MCF 10A (cell line): ENCODE data around the gene TSC22D3. TPM values are rescaled to one million over a fixed set of nuclear protein-coding genes. Genes with fewer than 3 reads are reported as not detected.
A peak's percentile ranks its signal among the peaks of the same experiment; 100 is the strongest.

ENCODE experiments used
- BruUV-seq: library from RNA; stranded (reverse); fragments of 400-500 nt; replicated peaks from 2 replicates; lab custom pipeline; 2021; lab: Mats Ljungman, UMichigan
- CTCF ChIA-PET: fragments of 300-600 bp; sonication (Branson Sonifier 250); formaldehyde crosslinking; extraction: SDS; loops from one replicate; lab custom pipeline; 2021; ENCODE audit warnings: antibody characterized with exemption, inconsistent platforms; lab: Yijun Ruan, JAX
- POLR2A ChIA-PET: fragments of 300-600, 350-650 bp; sonication (Branson Sonifier 250); formaldehyde crosslinking; extraction: SDS; loops from one replicate; lab custom pipeline; 2020; ENCODE audit warnings: antibody characterized with exemption, inconsistent platforms; lab: Yijun Ruan, JAX
- DNase-seq: peaks from one replicate; pipeline ENCODE4 v3.0.0-alpha.2; 2018; ENCODE audit not compliant: unreplicated experiment
- H3K27ac Mint-ChIP-seq: one replicate; pipeline ENCODE4 v1.8.0; 2022; ENCODE audit warnings: mild to moderate bottlenecking, low read depth, mixed read lengths; ENCODE audit not compliant: unreplicated experiment
- H3K27me3 Mint-ChIP-seq: one replicate; pipeline ENCODE4 v1.8.0; 2022; ENCODE audit warnings: mixed read lengths; ENCODE audit not compliant: insufficient read depth, unreplicated experiment
- H3K36me3 Mint-ChIP-seq: one replicate; pipeline ENCODE4 v1.8.0; 2022; ENCODE audit warnings: mild to moderate bottlenecking, moderate library complexity, mixed read lengths; ENCODE audit not compliant: insufficient read depth, unreplicated experiment
- H3K4me1 Mint-ChIP-seq: one replicate; pipeline ENCODE4 v1.8.0; 2022; ENCODE audit warnings: mixed read lengths; ENCODE audit not compliant: insufficient read depth, unreplicated experiment
- H3K4me3 Mint-ChIP-seq: one replicate; pipeline ENCODE4 v1.8.0; 2022; ENCODE audit warnings: mild to moderate bottlenecking, moderate library complexity, mixed read lengths; ENCODE audit not compliant: unreplicated experiment
- H3K9me3 Mint-ChIP-seq: one replicate; pipeline ENCODE4 v1.8.0; 2022; ENCODE audit warnings: mixed read lengths; ENCODE audit not compliant: unreplicated experiment
- intact Hi-C: fragments of 100-400 bp; cut with micrococcal nuclease; formaldehyde crosslinking; loops from 2 replicates; pipeline ENCODE4 v1.14.1; 2022
- total RNA-seq: library from RNA; stranded (reverse); gene quantifications from 2 replicates; pipeline ENCODE4 v1.2.3, GENCODE V29; 2022
- TF ChIP-seq, protein P1 (sequence below): fragments of 200-600 bp; IDR thresholded peaks from one replicate; pipeline ENCODE4 v1.8.0; 2022; ENCODE audit warnings: antibody characterized with exemption, mild to moderate bottlenecking; ENCODE audit not compliant: unreplicated experiment

The TSC22D3 gene
- total RNA-seq, 1 experiment from 2014 or later = 124 TPM

- peaks cover 55% of the 10 kb centered on the region for H3K27me3 Mint-ChIP-seq
- peak; percentile 39 for DNase-seq
- no TSS peak for BruUV-seq
- ChIA-PET POLR2A (interaction anchor here (0.5 to 1.3 kb wide), 6 partner anchors 14 to 52 kb away, joined by 3 to 4 read pairs (median 3); partner anchors contain the start of gene TSC22D3), CTCF (interaction anchor here (0.8 kb wide), 1 partner anchor 22 kb away, joined by 3 read pairs; no protein-coding TSS in a partner anchor)
- peaks cover 5% of the 10 kb centered on the region for H3K4me1 Mint-ChIP-seq
- no peaks in the 10 kb centered on the region for H3K36me3 Mint-ChIP-seq
- no peaks in the 10 kb centered on the region for H3K9me3 Mint-ChIP-seq
- TF ChIP-seq, protein P1, sequence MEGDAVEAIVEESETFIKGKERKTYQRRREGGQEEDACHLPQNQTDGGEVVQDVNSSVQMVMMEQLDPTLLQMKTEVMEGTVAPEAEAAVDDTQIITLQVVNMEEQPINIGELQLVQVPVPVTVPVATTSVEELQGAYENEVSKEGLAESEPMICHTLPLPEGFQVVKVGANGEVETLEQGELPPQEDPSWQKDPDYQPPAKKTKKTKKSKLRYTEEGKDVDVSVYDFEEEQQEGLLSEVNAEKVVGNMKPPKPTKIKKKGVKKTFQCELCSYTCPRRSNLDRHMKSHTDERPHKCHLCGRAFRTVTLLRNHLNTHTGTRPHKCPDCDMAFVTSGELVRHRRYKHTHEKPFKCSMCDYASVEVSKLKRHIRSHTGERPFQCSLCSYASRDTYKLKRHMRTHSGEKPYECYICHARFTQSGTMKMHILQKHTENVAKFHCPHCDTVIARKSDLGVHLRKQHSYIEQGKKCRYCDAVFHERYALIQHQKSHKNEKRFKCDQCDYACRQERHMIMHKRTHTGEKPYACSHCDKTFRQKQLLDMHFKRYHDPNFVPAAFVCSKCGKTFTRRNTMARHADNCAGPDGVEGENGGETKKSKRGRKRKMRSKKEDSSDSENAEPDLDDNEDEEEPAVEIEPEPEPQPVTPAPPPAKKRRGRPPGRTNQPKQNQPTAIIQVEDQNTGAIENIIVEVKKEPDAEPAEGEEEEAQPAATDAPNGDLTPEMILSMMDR = no peak
- H3K27ac Mint-ChIP-seq = no peak overlapping the region
- H3K4me3 Mint-ChIP-seq = no peak overlapping the region
- intact Hi-C loops = no loop called here
These were observed 49.6 kb downstream of the TSC22D3 start for GRCh38 chrX:107725761-107726555.

DNA sequence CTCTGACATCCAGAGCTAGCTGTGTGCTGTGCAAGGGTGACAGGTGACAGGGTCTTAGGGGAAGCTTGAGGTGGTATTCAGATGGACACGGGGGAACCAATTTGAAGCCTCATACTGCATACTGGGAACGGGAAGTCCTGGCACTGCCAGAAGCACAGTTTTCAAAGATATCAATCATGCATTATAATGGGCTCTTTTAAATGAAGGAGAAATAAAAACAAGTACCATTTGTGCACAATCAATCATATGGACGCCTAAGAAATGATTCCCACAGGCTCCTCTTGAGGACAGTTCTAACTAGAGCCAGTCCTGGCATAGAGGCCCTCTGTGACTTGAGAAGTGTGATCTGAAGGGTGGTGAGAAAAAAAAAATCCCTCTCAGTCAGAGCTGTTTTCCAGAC lies 50.9 kb downstream of the TSC22D3 start:
- DNase-seq = no peak
- TF ChIP-seq, protein P1 = no peak
- ChIA-PET POLR2A (interaction anchor here (0.6 kb wide), 1 partner anchor 23 kb away, joined by 3 read pairs; no protein-coding TSS in a partner anchor), CTCF (no interaction called here)
- peaks cover 2% of the 10 kb centered on the region for H3K36me3 Mint-ChIP-seq
- H3K4me3 Mint-ChIP-seq = no peak overlapping the region
- H3K9me3 Mint-ChIP-seq = no peaks in the 10 kb centered on the region
- H3K27me3 Mint-ChIP-seq = peaks cover 59% of the 10 kb centered on the region
- no peak overlapping the region for H3K27ac Mint-ChIP-seq
- no TSS peak for BruUV-seq
- H3K4me1 Mint-ChIP-seq = no peaks in the 10 kb centered on the region
- intact Hi-C loops = no loop called here

- BruUV-seq = no TSS peak
- no peak overlapping the region for H3K27ac Mint-ChIP-seq
- no peak overlapping the region for H3K4me3 Mint-ChIP-seq
- H3K9me3 Mint-ChIP-seq = no peaks in the 10 kb centered on the region
- H3K4me1 Mint-ChIP-seq = peaks cover 6% of the 10 kb centered on the region
- DNase-seq = no peak
- intact Hi-C loops = no loop called here
- POLR2A ChIA-PET = no interaction called here
- TF ChIP-seq, protein P1 = no peak
- H3K36me3 Mint-ChIP-seq = peaks cover 7% of the 10 kb centered on the region
- CTCF ChIA-PET = no interaction called here
- H3K27me3 Mint-ChIP-seq = peaks cover 65% of the 10 kb centered on the region
These were observed 52.1 kb downstream of the TSC22D3 start for GRCh38 chrX:107723511-107723910.

GRCh38 chrX:107721966-107722707 lies 53.5 kb downstream of the TSC22D3 start:
- intact Hi-C loops = no loop called here
- no peak for DNase-seq
- no TSS peak for BruUV-seq
- H3K9me3 Mint-ChIP-seq = no peaks in the 10 kb centered on the region
- H3K27me3 Mint-ChIP-seq = peaks cover 65% of the 10 kb centered on the region
- ChIA-PET POLR2A (interaction anchor here (0.5 kb wide), 1 partner anchor 13 kb away, joined by 3 read pairs; no protein-coding TSS in a partner anchor), CTCF (interaction anchor here (1.0 kb wide), 1 partner anchor 55 kb away, joined by 3 read pairs; the partner anchor contains the start of gene NCBP2L)
- TF ChIP-seq, protein P1 = no peak
- H3K4me3 Mint-ChIP-seq = no peak overlapping the region
- peaks cover 7% of the 10 kb centered on the region for H3K36me3 Mint-ChIP-seq
- H3K4me1 Mint-ChIP-seq = peaks cover 17% of the 10 kb centered on the region
- H3K27ac Mint-ChIP-seq = no peak overlapping the region
